HG02623 (cell line): ENCODE measurements around the gene TIMM17A.
"Not testable (repeated sequence)": the region's sequence is repeated elsewhere in the genome, so short reads cannot be mapped to it uniquely, and the experiment has no call there.

ENCODE experiments used
- ATAC-seq: cut with Tn5 transposase; IDR thresholded peaks from one replicate; pipeline ENCODE4 v1.9.1; 2021; ENCODE audit warnings: moderate library complexity; ENCODE audit not compliant: unreplicated experiment

TIMM17A gene

GRCh38 chr1:201939574-201939973 is 15.7 kb upstream of the TIMM17A start:
- ATAC-seq, result no peak

DNA sequence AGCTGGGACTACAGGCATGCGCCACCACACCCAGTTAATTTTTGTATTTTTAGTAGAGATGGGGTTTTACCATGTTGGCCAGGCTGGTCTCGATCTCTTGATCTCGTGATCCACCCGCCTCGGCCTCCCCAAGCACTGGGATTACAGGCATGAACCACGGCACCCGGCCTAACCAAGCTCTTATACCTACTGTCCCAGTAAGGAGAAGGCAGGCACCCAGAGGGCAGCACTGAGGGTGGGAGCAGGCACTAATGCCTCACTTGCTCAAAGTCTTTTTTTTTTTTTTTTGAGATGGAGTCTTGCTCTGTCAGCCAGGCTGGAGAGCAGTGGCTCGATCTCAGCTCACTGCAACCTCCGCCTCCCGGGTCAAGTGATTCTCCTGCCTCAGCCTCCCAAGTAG is 15.0 kb upstream of the TIMM17A start:
- not testable (repeated sequence) for ATAC-seq

GRCh38 chr1:201941420-201942128 is 13.7 kb upstream of the TIMM17A start:
- ATAC-seq, result no peak

DNA sequence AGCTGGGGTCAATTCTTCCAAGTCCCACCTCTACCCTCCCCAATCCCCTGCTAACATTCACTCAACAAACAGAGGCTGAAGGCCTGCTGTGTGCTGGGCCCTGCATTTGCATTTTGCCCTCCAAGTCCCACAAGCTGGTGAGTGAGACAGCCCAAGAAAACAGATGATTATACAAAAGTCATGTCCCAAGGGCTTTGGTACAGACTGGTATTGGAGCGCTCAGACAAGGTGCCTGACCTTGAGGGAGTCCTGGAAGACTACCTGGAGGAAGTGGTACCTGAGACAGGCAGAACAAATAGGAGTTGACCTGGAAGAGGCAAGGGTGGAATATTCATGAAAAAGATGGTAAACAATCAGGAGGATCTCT is 13.2 kb upstream of the TIMM17A start:
- no peak for ATAC-seq

DNA sequence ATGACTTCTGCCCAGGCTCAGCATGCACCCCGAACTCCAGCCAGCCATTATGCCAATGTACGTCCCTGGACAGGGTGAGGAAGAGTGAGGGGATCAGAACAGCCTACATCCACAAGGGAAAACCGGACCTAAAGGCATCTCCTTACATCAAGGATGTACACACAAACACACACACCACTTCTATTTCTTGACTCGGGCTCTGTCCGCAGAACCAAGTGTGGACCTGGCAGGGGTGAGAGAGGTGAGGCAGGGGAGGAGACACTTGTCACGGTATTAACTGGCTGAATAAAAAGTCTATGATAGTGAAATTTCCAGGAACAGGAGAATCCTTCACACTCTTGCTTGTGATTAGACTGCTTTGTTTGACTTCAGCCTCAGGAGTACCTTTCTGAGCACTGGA is 11.3 kb upstream of the TIMM17A start:
- no peak for ATAC-seq

GRCh38 chr1:201944639-201945038 is 10.7 kb upstream of the TIMM17A start:
- ATAC-seq, result no peak

GRCh38 chr1:201945157-201945556 is 10.1 kb upstream of the TIMM17A start:
- ATAC-seq, result no peak

- ATAC-seq, result no peak
Measured at GRCh38 chr1:201945863-201946223, 9.5 kb upstream of the TIMM17A start.

DNA sequence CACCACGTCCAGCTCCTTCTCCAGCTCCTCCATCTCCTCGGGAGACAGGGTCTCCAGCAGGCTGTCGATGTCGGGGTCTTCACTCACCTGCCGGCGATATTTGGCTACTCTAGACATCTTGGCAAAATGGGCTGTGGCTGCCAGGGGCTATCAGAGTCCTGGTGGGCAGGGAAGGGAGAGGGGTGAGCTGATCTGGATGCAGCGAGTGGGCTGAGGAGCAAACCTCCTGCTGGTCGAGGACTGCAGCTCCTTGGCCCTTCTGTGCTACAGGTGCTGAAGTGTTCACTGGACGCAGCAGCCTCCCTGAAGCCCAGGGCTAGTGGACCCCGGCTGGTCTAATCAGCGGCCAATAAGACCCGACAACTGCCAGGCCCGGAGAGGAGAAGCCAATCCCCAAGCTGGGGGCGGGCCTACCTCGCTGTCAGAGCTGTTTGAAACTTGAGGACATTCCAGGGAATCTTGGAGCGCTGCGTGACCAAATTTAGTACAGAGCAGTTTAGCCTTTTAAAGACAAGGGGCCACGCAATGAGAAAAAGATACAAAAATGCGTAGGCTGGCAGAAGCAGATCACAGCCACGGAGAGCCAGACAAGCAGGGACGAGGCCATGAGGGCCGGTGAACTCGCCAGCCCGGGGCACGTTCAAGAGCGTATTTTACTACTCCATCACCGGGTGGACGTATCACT is 8.9 kb upstream of the TIMM17A start, which contains the start of gene LMOD1:
LMOD1 (minus strand) TSS at position 325 of the 685 bp plus-strand sequence; CDS start at position 117, 208 bp downstream.
- ATAC-seq, result no peak

DNA sequence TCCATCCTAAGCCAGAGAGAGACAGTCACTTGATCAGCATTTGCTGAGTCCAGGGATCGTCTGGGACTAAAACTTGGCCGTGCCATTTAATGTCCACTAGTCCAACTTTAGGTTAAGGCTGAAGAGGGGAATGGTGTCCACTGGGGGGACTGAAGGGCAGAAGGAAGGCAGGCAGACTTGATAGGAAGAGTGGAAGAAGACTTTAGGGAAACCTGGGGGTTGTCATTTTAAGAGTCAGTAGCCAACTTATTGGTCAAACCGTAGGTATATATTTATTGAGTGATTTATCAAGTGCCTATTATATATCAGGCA is 7.7 kb upstream of the TIMM17A start:
- ATAC-seq, result no peak

- ATAC-seq, result no peak
Measured at GRCh38 chr1:201949491-201949890, 5.8 kb upstream of the TIMM17A start.

GRCh38 chr1:201954263-201955008 is 867 bp upstream of the TIMM17A start:
- ATAC-seq, result no peak

- no peak for ATAC-seq
Measured at GRCh38 chr1:201955729-201956143, 433 bp downstream of the TIMM17A start.

DNA sequence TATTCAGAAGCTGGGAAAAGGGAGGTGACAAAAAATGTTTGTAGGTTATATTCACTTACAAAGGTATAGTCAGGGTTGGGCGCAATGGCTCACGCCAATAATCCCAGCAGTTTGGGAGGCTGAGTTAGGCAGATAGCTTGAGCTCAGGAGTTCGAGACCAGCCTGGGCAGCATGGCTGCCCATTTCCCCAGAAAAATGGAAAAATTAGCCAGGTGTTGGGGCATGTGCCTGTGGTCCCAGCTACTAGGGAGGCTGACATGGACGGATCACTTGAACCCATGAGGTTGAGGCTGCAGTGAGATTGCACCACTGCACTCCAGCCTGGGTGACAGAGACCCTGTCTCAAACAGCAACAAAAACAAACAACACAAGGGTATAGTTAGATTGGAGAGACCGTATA is 3.0 kb downstream of the TIMM17A start:
- no peak for ATAC-seq

- not testable (repeated sequence) for ATAC-seq
Measured at GRCh38 chr1:201962382-201962781, 7.1 kb downstream of the TIMM17A start.

DNA sequence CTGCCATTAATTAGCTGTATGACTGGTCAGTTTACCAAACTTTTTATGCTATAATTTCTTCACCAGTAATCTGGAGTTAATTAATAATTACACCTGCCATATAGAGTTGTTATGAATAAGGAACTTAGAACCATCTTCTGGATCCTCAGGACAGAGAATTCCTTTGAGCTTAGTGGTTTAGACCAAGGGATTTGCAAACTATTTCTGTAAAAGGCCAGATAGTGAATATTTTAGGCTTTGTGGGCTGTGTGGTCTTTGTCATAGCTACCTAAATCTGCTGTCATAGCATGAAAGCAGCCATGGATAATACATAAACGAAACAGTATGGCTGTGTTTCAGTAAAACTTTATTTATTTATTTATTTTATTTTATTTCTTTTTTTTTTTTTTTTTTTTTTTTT is 9.0 kb downstream of the TIMM17A start:
- ATAC-seq, result no peak

- ATAC-seq, result no peak
Measured at GRCh38 chr1:201966171-201966570, 10.9 kb downstream of the TIMM17A start.

DNA sequence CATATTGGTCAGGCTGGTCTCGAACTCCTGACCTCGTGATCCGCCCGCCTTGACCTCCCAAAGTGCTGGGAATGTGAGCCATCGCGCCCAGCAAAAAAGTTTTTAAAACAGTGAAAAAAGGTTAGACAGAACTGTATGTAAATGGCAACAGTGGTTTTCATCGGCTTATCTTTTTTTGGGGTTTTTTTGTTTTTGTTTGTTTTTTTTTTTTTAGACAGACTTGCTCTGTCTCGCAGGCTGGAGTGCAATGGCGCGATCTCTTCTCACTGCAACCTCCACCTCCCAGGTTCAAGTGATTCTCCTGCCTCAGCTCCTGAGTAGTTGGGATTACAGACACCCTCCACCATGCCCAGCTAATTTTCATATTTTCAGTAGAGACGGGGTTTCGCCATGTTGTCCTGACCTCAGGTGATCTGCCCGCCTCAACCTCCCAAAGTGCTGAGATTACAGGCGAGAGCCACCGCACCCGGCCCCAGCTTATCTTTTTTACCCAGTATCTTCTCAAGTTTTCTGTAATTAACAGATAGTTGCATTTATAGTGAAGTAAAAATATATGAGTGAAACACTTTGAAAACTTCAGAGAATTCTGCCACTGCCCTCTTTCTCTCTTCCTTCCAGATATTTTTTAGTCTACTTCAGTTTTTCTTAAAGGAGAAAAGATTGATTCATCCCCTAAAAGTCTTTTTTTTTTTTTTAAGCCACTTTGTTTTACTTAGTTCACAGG is 13.1 kb downstream of the TIMM17A start:
- no peak for ATAC-seq

DNA sequence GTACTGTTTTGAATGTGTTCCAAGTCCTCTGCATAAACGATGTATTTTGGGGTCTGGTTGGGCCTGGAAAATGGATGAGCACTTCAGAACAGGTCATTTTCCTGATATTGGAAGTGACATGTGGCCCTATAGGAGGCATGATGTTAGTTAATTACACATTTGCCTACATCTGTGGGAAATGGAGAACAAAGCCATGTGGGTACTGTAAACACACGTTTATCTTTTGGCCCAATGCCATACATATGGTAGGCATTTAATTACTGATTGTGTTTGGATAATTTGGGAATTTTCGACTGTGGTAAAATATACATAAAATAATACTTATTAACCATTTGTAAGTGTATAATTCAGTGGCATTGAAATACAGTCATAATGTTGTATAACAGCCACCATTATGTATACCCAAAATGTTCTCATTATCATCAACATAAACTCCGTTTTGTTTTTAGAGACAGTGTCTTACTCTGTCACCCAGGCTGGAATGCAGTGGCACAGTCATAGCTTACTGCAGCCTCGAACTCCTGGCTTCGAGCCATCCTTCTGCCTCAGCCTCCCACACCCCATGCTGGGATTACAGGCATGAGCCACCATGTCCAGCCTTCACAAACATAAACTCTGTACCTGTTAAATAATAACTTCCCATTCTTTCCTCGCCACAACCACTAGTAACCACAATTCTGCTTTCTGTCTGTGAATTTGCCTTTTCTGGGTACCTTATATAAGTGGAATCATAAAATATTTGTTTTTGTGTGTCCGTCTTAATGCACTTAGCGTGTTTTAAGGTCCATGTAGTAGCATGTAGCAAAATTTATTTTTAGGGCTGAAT is 15.2 kb downstream of the TIMM17A start:
- no peak for ATAC-seq

GRCh38 chr1:201982082-201982622 is 26.8 kb downstream of the TIMM17A start:
- peak; percentile 84 for ATAC-seq
